Activated T-cell treated with anti-CD3 and anti-CD28 coated beads, Interleukin-2, amount 50 U/mL, for 48 hours (primary cell): ENCODE measurements around the gene FRMPD2.

Experiments
- DNase-seq, 2 experiments: peaks; one replicate each; pipeline ENCODE4 v3.0.0-alpha.2; 2020

FRMPD2 gene

GRCh38 chr10:48274636-48275035 lies at the start of gene FRMPD2:
TSS of gene FRMPD2 (minus strand) at chr10:48274696. CDS start at chr10:48274567, 129 bp downstream.
- no peak for DNase-seq

- no peak for DNase-seq
These were observed 47.5 kb upstream of the FRMPD2 start for GRCh38 chr10:48322017-48322416.

DNA sequence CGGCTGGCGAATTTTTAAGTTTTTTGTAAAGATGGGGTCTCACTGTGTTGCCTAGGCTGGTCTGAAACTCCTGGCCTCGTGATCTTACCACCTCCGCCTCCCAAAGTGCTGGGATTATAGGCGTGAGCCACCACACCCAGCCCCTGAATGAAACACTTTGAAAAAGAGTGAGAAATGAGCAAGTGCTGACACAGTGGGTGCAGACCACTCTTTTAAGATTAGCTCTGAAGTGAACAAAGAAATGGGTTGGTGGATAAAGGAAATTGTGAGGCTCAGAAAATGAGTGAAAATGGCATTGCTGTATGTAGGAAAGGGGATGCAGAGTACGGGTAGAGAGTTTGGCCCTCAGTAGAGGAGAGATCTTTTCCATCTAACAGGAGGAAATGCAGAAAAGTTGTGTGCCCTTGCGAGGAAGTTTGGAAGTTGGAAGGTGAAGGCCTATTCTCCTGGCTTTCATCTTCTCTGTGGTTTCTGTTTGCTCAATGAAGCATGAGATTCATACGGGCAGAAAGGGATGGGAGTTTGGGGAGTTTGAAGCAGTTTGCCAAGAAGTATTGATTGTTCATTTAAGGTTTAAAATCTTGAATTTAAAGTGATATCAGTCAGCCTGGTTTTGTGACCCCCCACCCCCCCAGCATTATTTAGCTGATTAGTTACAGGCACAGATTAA lies 43.0 kb upstream of the FRMPD2 start:
- no peak for DNase-seq

- DNase-seq: no peak
These were observed 41.7 kb upstream of the FRMPD2 start for GRCh38 chr10:48316236-48316635.

DNA sequence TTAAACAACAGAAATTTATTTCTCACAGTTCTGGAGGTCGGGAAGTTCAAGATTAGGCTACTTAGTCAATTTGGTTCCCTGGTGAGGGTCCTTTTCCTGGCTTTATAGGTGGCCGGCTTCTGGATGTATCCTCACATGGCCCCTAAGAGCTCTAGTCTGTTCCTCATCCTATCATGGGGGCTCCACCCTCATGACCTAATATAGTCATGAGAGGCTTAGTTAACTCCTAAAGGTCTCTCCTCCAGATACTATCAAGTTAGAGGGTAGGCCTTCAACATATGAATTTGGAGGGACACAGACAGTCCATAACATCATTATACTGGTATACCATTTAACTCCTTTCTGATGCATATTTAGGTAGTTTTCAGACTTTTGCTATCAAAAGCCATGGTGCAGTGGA lies 39.6 kb upstream of the FRMPD2 start:
- no peak for DNase-seq

DNA sequence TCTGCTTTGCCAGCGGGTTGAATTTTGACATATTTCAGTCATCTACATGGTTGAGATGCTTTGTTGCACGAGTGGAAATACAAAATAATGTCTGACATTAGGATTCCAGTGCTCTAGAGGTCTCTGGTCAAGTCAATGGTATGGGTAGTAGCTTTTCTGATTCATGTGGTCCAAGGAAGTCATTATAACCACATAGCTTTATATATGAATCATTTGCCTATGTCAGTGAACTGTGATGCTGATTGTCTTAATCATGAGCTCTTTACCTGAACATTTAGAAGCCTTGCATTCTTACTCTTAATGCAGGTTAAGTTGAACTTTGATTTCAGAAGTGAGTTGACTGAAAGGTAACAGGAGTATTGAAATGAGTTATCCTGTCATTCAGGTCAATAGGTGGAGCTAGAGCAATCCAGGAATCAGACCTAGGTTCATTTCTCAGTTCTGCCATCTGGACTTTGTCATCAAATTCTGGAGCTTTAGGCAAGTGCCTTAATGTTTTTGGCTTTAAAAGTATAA lies 35.3 kb upstream of the FRMPD2 start:
- DNase-seq: no peak

DNA sequence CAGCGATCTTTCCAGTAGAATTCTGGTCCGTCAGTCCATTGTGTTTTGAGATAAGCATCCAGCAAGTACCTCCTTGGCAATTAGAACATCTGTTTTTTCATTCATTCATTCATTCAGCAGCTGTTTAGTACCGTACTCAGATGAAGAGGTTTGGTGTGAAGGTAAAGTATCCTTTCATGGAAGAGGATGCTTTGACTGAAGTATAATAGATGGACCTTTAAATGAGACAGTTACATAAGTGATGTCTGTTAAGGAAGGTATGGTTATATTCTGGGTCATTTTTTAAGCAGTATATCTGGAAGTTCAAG lies 33.2 kb upstream of the FRMPD2 start:
- DNase-seq: no peak

- DNase-seq: no peak
These were observed 32.6 kb upstream of the FRMPD2 start for GRCh38 chr10:48306870-48307710.

- DNase-seq: peak; percentile 90 to 95
These were observed 31.9 kb upstream of the FRMPD2 start, which contains the start of gene MAPK8 for GRCh38 chr10:48306265-48306869. TSS of gene MAPK8 (plus strand) at chr10:48306677. CDS start at chr10:48401661, 94,984 bp downstream.

GRCh38 chr10:48305905-48306264 lies 31.4 kb upstream of the FRMPD2 start:
- no peak for DNase-seq

DNA sequence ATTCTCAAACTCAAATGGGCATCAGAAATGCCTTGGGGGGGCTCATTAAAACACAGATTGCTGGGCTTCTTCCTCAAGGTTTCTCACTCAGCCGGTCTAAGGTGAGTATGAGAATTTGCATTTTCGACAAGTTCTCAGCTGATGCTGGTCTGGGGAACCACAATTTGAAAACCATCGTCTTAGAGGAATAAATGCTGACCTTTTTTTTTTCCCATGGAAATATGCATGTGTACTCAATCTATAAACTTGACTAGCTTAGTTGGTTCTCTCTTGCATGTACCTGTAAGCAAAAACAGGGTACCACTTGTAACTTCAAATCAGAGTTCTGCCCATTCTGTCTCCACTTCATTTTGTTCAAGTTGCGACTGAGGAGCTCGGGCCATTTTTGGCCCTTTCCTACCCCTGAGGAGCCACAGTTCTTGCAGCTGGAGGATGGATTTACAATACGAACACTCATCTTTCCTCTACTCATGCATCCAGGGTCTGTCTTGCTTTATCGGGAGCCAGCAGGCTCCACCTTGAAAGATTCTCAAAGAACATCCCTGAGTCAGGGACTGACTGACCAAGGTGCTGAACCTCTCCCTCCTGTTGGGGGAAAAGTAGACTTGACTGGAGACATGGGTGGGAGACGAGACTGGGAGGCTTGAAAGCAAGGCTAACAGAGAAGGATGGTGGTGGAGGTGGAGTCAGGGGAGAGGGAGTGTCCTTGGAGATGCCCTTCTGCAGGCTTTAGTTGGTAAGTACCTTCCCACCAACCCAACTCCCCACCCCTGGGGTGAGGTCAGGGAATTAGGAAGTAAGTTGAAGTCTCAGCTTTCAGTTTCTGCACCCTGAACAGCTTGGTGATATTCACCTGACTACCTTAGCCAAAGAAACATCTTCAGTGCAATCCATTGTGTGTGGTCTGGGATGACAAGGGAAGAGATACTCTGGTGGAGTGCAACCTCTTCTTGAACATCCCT lies 28.3 kb upstream of the FRMPD2 start:
- no peak for DNase-seq

DNA sequence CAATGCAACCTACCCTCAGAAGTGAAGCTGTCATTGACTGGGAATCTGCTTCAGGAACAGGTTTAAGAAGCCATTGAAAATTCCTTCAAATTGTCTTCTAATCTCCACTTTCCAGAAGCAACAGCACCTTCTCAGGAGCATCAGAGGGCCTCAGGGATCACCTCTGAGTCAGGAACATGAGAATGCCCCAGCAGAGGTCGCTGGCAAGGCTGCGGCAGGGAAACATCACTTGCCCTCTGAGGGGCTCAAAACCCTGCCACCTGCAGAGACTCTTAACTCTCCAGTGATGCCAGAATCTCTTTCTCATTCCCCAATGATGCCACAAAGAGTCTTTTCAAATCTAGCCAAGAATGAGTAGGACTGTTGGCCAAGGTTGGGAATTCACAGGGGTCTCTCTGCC lies 26.1 kb upstream of the FRMPD2 start:
- no peak for DNase-seq

DNA sequence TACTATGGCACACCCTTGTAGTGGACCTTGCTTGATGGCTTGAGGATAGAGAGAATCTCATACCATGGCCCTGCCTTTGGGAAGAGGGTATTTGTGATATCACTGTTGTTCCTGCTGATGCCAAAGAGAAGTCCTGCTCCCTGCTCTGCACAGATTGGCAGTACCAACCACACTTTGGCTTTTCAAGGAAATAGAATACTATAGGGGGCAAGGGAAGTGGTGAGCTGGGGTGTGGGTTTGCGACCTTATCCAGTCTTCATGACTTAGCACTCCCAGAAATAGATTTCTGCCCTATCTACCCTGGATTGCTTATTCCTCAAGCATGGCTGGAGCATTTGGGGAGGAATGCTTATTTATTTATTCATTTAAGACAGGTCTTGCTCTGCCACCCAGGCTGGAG lies 25.2 kb upstream of the FRMPD2 start:
- DNase-seq: no peak

DNA sequence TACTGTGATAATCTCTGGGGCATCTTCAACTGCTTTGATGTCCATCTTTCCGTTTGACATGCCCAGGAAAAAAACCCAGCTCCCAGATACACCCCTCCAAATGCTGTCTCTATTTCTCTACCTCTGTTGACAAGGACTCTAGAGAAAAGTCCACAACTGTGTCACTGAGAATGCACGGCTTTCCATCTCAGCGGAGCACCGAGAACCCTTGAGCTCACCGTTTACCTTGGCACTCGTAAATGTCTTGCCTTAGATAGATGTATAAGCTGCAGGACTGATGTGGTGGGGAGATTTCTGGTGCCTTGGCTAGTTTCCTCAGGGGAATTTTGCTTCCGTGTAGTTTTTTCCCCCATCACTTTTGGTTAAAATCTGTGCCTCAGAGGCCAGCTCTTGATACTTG lies 24.6 kb upstream of the FRMPD2 start:
- no peak for DNase-seq

- DNase-seq: no peak
These were observed 22.1 kb upstream of the FRMPD2 start for GRCh38 chr10:48296576-48297098.

DNA sequence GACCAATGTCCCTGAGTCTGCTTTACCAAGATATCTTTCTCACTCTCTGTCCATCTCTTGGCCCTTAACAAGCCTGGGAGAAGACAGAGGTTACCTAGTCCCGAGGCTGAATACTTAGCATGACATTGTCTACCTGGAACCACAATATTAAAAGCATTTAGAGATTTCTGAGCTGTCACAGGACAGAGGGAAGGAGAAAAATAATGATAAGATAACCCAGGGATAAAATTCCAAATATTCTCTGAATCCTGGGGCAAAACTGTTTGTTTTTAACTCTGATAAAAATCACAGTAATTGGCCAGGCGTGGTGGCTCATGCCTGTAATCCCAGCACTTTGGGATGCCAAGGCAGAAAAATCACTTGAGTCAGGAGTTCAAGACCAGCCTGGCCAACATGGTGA lies 19.9 kb upstream of the FRMPD2 start:
- DNase-seq: no peak

DNA sequence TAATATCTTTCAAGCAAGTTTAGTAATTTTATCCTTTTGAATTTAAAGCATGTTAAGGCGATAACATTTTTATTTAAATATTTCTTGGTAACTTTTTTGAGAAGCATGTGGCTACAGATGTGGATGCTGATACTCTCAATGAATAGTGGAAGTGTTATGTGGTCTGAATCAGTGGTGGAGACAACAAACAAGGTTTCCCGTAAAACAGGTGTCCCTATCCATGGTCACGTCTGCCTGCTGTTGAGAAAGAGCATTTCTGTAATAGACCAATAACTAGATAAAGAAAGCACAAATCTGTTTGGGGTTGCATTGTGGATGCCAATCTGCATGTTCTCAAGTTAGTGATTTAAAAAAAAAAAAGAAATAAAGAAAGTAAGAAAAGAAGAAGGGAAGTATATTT lies 18.1 kb upstream of the FRMPD2 start:
- DNase-seq: no peak

DNA sequence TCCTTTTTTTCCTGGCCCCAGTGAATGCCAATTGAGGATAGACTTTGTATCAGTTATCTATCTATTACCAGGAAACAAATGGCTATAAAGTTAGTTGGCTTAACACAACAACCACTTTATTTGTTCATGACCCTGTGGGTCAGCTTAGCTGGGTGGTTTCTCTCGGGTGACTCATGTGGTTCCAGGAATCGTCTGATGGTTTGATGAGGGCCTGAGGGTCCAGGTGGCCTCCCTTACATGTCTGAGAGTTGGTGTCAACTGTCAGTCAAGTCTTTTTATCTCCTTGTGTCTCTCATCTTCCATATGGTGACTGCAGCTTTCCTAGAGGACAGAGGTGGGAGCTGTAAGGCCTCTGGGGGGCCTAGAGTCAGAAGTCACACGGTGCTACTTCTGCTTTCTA lies 16.7 kb upstream of the FRMPD2 start:
- DNase-seq: no peak

GRCh38 chr10:48290286-48290685 lies 15.8 kb upstream of the FRMPD2 start:
- no peak for DNase-seq

DNA sequence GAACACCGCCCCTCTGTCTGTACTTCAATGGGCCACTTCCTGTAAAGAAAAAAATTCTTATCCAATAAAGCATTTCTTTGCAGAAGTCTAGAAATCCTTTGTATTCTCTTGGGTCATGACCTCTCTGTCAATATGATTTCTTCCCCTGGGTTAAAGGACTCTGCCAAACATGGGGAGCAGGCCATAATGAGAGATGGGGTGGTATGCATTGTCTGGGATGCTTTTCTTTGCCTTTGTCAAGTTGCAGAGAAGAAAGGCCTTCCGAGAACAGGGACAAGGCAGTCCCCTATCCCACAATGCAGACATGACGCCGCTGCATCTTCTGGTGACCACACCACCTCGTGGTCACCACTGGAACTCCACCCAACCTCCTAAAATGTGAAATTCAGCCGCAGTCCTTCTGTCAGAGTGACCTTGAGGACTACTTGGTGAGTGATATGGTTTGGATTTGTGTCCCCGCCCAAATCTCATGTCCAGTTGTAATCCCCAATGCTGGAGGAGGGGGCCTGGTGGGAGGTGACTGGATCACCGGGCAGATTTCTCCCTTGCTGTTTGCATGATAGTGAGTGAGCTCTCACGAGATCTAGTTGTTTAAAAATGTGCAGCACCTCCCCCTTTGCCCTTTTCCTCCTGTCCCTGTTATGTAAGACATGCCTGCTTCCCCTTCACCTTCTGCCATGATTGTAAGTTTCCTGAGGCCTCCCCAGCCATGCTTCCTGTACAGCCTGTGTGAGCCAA lies 15.2 kb upstream of the FRMPD2 start:
- DNase-seq: peak; percentile 61 to 70

GRCh38 chr10:48288661-48289060 lies 14.2 kb upstream of the FRMPD2 start:
- DNase-seq: no peak
